GM04503 (cell line): ENCODE measurements around the gene ESRRB.

ENCODE experiments used
- DNase-seq: peaks from one replicate; pipeline ENCODE4 v3.0.0-alpha.2; 2012; ENCODE audit warnings: low read depth

Gene ESRRB

DNA sequence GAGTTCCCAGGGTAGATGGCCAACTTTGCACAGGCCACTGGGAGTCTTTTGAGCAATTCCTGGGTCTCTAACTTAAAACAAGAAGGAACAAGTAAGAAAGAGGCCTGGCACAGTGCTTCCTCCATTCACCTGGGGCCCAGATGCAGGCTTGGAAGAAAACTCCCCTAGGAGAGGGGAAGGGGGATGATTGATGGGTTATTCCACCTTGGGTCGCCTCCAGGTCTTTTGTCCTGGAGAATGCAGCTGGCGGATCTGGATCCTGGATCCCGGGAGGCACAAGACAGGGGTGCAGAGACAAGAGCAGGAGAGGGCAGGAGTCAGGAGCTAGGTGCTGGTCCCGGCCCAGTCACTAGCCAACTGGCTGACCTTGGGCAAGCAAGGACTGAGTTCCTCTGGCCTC, 74.5 kb downstream of the ESRRB start:
- no peak for DNase-seq

DNA sequence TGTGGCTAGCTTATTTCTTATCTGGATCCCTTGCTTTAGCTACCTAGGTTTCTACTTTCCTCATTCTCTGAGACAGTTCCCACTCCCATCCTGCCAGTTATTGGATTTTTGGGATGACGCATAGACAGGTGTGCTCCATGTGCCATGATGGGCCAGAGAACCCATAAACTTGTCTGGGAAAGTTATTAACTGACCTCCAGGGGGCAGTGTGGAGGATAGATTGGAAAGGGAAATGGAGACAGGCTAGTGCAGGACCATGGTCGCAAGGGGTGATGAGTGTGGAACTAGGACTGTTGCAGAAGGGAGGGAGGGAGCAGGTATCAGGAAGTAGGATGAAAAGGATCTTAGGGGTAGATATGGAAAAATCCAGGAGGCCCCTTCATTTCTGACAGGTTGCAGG, 80.3 kb downstream of the ESRRB start:
- no peak for DNase-seq

DNA sequence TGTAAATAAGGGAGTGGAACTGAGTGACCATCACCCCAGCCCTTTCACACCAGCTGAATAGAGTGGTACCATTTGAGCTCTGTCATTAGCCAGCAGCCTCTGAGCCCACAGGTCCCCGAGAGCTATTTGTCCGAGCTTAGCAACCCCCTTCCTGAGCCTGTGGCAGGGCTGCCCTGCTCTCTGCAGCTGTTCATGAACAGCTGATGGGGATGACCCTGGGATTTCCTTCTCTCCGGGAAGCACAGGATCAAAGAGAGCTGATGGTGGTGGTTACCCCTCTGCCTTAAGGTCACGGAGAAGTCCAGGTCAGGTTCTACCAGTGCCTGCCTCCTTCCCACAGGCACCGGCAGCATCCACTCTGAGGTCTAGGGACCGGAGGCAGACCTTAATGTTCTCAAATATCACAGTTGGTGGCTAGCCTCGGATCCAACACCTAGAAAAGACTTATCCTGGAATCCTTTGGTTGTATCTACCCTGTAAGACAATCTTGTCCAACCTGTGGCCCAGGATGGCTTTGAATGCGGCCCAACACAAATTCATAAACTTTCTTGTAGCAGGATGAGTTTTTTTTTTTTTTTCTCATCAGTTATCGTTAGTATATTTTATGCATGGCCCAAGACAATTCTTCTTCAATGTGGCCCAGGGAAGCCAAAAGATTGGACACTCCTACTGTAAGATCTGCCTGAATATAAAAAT, 81.1 kb downstream of the ESRRB start:
- no peak for DNase-seq

DNA sequence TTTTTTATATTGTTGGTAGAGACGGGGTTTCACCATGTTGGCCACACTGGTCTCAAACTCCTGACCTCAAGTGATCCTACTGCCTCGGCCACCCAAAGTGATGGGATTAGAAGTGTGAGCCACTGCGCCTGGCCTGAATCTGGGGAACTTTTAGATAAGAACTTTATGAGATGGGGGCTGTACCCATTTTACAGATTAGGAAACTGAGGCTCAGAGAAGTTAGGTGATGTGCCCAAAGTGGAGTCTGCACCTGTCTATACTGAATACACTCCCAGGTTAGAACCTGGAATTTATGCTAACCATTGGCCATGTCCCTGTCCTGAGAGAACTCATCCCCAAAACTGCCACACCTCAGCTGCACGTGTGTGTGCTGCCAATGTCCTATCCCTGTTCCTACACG, 81.9 kb downstream of the ESRRB start:
- DNase-seq: no peak

DNA sequence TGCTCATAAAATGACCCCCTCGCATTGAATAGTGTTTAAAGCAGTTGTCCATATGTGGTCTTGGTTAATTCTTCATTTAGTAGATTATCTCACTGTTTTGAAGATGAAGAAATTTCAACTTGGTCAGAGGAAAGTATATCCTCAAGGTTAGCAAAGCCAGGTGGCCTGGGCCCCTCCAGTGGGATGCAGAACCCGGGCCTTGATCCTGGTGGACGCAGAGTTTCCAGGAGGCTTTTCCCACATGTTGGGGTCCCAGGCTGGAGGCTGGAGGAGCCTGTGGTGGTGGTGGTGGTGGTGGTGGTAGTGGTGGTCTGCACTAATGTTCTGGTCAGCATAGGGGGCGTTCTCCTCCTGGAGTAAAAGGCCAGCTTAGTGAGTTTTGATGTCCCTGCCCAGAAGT, 85.9 kb downstream of the ESRRB start:
- DNase-seq: no peak

DNA sequence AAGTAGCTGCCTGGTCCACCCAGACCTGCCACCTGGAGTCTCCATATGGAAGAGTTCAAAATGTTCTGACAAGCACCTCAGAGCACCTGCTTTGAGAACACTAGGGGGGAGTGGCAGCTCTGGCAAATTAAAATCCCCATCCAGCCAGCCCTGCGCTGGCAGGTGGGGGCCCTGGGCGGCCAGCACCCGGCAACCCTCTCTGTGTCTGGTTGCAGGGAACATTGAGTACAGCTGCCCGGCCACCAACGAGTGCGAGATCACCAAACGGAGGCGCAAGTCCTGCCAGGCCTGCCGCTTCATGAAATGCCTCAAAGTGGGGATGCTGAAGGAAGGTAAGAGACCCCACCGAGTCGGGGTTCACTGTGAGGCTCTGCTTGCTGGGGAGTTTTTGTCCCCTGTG, 86.4 kb downstream of the ESRRB start:
- no peak for DNase-seq

DNA sequence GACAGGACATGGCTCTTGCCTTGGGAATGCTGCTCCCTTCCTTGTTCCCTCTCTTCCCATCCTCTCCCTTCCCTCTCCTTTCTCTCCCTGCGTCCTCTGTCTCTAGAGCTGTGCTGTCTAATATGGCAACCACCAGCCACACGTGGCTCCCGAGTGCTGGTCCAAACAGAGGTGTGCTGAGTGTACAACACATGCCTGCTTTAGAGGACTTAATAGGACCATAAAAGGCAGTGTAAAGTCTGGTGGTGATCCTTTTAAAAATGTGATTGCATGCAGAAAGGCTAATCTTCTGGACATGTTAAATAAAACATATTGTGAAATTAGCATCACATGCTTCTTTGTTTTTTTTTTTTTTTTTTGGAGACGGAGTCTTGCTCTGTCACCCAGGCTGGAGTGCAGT, 87.2 kb downstream of the ESRRB start:
- no peak for DNase-seq

DNA sequence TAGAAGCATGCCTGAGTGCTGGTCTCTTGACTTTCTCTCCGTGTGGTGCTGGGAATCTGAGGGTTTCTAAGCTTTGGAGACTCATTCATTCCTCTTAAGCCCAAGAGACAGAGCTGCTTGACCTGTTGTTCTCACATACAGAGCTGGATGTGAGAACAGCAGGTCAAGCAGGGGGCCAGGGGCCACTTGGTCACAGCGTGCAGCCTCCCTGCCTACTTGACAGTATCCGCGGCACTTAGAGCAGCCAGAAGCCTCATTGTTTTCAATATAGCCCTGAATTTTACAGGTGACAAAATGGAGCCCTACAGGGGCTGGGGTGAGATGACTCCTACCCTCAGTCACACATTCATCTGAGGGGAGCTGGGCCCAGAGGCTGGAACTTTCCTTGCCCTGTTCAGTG, 88.9 kb downstream of the ESRRB start:
- DNase-seq: no peak

DNA sequence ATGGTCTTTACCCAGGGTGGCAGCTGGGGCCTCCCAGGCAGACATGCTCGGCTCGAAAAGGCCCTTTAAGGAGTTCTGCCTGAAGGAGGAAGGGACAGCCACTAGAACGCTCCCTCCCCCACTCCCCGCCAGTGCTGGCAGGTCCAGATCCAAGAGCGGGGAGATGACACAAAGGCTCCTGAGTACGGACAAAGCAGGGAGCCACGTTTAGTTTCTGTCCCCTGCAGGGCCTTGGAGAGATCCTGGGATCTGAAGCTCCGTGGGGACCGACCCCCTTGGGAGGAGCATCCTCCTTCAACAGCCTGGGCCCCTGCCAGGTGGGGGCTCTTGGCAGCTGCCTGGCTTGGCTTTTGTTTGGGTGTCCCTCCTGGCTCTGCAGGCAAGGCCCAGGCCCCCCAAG, 89.7 kb downstream of the ESRRB start:
- DNase-seq: no peak

DNA sequence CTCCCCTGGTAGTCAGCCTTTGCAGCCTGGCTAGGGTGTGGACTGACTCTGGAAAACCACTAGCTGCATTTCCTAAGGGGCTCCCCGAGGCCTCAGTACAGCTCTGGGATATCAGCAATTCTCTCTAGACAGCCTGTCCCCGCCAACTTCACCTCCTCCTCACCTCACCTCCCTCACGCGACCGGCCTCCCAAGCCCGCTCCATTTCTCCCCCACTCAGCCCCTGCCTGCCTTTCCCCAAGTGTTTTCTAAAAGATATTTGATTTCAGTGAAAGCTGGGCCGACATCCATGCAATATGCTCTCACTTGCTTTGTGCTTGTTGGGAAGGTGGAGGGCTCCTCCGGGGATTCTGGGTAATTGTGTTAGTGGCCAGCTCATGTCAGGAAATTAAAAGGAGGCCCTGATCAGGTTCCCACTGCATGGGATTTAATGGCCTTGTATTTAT, 91.8 kb downstream of the ESRRB start:
- DNase-seq: no peak

DNA sequence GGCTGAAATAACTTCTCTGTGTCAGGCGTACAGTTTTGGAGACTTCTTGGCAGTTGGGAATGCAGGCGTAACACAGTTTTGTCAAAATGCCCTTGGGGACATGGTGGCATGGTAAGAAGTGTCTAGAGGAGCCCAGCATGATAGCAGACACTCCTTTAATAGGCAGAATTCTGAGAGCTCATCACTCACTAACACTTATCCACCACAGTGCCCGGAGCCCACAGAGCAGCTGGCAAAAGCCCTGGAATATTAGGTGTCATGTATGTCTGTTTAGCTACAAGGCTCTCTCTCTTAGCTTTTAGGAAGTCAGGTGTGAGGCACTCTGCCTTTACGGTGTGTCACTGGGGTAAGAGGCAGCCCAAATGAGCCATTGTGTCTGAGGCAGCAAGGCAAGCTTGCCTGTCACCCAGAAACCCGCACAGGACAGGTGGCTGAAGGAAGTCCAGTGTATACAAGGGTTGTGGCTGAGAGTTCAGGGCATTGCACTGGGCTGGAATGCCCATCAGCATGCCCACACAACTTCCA, 96.3 kb downstream of the ESRRB start:
- DNase-seq: no peak

DNA sequence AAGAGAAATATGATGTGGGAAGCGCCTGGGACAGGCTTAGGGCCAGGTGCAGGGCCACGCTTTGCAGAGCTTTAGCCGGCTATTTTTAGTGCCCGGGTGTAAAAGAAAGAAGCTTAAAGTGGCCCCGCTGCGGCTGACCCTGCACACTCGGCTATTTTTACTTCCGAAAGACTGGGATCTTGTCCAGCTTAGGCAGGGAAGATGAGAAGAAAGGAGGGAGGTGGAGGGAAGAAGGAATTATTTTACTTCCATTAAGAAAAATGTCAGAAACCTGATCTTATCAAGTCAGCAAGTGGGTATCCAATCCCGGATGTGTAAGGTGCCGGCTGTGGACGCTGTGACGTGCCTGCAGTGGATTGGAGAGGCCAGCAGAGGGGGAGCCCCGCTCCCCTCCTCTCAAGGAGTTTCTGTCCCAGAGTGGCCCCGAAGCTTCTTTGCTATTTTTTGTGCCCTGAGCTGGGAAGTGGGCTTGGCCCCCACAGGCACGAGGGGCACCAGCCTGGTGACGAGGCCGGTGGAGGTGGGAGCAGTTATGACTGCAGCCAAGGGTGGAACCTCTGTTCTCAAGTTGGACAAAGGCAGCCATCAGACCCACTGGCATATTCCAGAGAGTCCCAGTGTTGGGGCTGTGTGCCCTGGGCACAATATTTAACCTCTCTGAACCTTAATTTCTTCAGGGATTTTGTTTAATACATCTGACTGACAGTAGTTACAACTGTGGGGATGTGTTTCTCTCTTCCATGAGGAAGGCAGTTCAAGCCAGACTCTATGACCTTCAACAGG, 97.7 kb downstream of the ESRRB start:
- DNase-seq: no peak

DNA sequence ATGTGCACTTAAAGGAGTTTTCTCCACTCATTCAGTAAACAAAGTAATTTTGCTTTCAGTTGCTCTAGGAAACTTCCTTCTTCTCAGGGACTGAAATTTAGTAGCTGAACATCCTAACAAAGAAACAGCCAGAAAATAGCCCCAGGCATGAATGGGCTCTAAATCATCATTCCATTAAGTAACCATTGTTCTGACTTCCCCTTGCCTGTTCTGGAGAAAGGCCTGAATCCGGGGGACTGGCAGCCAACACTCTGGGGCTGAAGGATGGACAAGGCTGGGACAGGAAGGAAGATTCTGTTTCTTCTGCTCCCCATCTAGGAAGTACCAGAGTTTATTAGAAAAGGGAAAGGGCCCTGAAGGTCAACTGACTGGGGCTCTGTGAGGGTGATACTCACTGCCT, 104.5 kb downstream of the ESRRB start:
- DNase-seq: no peak

DNA sequence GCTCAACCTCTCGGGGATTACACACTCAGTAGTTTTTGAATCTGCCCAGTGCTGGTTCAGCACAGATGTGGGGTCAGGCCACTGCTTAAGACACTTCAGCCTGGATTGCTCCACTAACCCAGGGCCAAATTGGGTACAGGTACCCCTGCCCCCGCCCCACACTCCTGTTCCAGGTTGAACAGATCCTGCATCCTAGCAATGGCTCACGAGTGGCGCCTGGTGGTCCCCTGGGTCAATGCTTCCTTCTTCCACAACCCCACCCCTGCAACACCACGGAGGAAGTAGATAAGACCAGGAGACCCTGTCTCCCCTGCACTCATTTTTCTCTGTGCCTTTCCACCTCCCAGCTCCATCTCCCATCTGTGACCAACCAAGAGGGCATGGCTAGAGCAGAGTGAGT, 108.4 kb downstream of the ESRRB start:
- DNase-seq: no peak

DNA sequence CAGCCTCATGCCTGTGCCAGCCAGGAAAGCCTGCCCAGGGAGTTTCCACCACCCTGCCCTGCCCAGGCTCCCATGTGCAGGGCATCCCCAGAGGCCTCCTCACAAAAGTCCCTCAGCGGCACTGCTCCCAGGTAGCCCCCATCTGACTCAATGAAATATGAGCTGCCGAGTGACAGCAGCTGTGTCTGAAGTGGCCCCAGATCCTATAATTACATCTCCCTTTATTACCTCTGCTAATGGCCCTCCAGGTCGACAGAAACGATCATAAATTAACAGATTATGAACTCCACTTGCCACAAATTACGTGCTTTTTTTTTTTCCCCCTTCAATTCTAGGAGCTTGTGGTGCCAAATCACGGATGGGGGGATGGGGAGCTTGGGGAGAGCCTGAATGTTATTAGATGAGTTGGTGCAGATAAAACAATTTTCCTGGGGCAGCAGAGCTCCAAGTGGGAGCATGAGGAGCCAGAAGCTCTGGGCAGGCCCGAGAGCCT, 110.4 kb downstream of the ESRRB start:
- no peak for DNase-seq

DNA sequence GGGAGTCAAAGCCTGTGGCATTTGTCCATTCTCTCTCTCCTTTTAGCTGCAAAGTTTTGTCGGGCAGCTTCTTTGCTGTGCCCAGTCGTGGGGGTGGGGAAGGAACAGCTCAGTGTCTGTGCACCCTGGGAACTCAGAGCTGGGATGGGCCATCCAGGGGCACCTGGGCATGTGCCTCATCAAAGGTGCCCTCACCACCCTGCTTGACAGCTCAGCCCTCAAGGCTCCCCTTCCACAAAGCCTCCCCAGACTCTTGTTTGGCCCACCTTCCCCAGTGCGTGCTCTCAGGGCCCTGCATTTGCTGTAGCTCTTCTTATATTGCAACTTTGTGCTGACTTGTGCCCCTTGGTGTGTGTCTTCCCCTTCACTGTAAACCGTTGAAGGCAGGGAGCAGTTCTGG, 112.6 kb downstream of the ESRRB start:
- no peak for DNase-seq

DNA sequence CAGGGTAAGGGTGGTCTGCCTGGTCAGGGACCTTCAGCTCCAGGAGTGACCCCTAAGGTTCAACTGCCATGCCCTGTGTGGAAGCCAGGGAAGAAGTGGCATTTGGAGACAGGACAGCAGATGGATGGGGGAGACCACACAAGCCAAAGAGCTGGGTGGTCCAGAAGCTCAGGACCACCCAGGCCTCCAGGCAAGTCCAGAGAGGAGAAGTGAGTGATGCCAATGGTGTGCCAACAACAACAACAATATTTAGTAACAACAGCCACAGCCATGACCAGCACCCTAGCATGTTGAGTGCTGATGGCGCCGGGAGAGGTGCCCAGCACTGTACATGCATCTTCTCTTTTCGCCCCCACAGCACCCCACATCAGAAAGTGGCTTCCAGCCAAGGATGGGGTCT, 113.7 kb downstream of the ESRRB start:
- no peak for DNase-seq

DNA sequence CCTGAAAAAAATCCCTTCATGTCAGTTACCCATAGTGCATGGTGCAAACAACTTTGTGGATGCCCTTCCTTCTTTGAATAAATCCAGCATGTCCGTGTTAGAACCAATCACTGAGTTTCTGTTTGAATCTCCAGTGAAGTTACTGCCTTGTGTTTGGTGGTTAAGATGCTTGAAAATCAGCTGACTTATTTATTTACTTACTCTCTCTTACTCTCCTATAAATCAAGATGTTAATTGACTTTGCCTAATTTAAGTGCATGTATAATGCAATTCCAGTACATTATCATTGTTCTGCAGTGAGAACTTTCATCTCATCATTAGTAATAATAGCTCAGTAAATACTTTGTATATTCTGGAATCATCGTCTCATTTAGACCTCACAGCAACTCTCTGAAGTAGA, 114.2 kb downstream of the ESRRB start:
- no peak for DNase-seq

DNA sequence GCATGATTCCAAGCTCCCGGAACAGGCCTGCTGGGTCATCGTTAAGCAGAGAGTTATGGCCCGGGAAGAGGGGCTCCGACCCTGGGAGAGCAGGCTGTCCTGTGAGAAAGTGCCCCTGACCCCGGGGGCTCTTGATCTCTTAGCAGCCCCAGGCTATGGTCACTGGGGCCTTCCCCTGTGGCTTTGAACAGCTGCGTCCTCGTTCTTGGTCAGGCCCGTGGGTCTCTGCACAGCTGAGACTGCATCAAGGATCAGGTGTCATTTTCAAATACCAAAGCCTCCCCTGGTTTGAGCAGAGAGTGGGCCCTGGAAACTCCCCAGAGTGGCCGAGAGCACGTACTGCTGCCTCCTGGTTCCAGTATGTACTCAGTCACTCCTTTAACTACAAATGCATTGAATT, 114.8 kb downstream of the ESRRB start:
- no peak for DNase-seq

DNA sequence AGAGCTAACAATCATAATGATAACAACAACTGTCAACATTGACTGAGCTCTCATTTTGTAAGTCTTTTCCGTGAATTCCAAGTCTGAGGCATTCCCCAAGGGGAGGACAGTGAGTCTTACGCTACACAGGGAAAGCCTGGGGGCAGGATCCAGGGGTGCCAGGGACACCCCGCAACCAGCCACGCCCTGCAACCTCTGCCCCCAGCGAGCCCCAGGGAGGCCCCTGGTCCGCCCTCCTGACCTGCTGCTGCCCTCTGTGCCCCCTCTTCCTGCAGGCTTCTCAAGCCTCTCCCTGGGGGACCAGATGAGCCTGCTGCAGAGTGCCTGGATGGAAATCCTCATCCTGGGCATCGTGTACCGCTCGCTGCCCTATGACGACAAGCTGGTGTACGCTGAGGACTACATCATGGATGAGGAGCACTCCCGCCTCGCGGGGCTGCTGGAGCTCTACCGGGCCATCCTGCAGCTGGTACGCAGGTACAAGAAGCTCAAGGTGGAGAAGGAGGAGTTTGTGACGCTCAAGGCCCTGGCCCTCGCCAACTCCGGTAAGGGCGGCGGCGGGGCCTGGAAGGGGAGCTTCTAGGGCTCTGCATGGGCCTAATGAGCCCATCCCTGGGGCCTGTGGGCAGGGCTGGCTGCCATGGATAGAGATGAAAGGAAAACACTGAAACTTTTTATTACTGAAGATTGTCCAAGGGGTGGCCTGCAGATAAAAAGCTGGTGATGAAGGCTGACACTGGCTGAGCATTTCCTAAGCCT, 115.4 kb downstream of the ESRRB start:
- no peak for DNase-seq

DNA sequence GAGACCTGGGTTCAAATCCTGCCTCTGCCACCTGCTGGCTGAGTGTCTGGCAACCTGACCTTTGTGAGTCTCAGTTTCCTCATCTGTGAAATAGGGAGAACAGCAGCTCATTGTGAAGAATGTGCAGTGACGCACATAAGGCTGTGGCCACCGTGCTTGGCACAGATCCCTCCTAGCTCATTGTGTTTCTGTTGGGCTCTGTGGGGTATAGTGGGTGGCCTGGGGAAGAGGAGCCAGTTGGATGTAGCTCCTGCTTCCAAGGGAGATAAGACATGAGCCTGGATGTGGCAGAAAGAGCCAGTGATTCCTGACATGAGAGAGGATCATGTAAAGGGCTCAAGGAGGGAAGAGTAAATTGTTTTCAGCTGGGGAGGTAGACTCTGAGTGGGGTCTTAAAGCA, 120.0 kb downstream of the ESRRB start:
- no peak for DNase-seq

DNA sequence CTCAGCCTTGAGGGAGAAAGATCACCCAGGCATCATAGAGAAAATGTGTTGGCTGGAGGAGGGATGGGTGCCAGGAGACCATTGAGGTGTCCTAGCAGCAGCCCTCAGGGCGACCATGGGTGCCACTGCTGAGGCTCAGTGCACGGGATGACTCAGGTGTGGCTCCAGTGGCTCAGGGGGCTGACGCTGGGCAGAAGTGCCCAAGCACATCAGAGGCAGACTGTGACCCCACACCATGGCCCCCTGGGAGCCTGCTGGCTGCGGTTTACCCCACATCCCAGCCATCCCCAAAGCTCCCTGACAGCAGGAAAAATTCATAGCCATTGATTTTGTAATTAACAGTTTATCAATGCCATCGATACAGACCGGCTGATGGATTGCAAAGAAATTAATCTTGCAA, 120.7 kb downstream of the ESRRB start:
- no peak for DNase-seq
